ENCODE data around the gene RCL1. TPM values are rescaled to one million over a fixed set of nuclear protein-coding genes. Genes with fewer than 3 reads are reported as not detected.

Gene RCL1
- polyA plus RNA-seq, 3 donors, result 2.2 to 3.0 (median 3.0) TPM

GRCh38 chr9:4787876-4788275 lies 4.9 kb upstream of the RCL1 start:
- Mint-ChIP-seq H3K27ac (no peak overlapping the region), H3K36me3 (no peaks in the 10 kb centered on the region), H3K4me1 (peaks cover 6% of the 10 kb centered on the region), H3K27me3 (ENCODE audit: low read depth in 3 of 3) (peaks cover 26 to 27% (median 27%) of the 10 kb centered on the region in 3 donors), H3K9me3 (peaks cover 0 to 11% (median 0%) of the 10 kb centered on the region in 7 donors), H3K4me3 (no peak overlapping the region)
- DNase-seq, result no peak
- H3K27me3 ChIP-seq (ENCODE audit: control insufficient read depth in 2 of 2, insufficient read depth in 2 of 2, low read length in 2 of 2), result peaks cover 8 to 15% of the 10 kb centered on the region in 2 donors
- no peak overlapping the region for H2AFZ ChIP-seq (ENCODE audit: insufficient read depth, low read depth, low read length, poor library complexity, severe bottlenecking)
- H3K27ac ChIP-seq (ENCODE audit: low read depth in 1 of 2, low read length in 2 of 2), result no peak overlapping the region
- TF ChIP-seq CTCF (IDR thresholded peaks at IDR 0.05), result no peak
- H3K9me3 ChIP-seq (replicated peaks in 1 of 2; ENCODE audit: control insufficient read depth in 1 of 2, insufficient read depth in 1 of 2, low read length in 2 of 2), result no peaks in the 10 kb centered on the region
- intact Hi-C loops (cut with micrococcal nuclease), result no loop called here
- no peak overlapping the region for H3K9ac ChIP-seq (ENCODE audit: insufficient read depth, low read length, poor library complexity, severe bottlenecking)
- no peak overlapping the region for H3K4me3 ChIP-seq (replicated peaks in 1 of 3; ENCODE audit: low read depth in 2 of 3, low read length in 3 of 3)
- no peaks in the 10 kb centered on the region for H3K36me3 ChIP-seq (replicated peaks in 1 of 2; ENCODE audit: control insufficient read depth in 1 of 2, insufficient read depth in 2 of 2, low read length in 2 of 2)
- H3K4me2 ChIP-seq (replicated peaks; ENCODE audit: extremely low read depth, low read length, poor library complexity, severe bottlenecking), result no peak overlapping the region
- peaks cover 6 to 7% of the 10 kb centered on the region in 2 donors for H3K4me1 ChIP-seq (ENCODE audit: control insufficient read depth in 1 of 2, insufficient read depth in 2 of 2, low read length in 2 of 2)
- no peaks in the 10 kb centered on the region for H4K20me1 ChIP-seq (ENCODE audit: insufficient read depth, low read length)
- no peaks in the 10 kb centered on the region for H3K79me2 ChIP-seq (ENCODE audit: insufficient read depth, low read length)
- WGBS (ENCODE audit: insufficient coverage), result no CpG with 5 or more reads among the region's 1 CpG

- no peak overlapping the region for H3K27ac Mint-ChIP-seq
- Histone ChIP-seq H3K27ac (ENCODE audit: low read depth in 1 of 2, low read length in 2 of 2) (no peak overlapping the region), H3K4me1 (ENCODE audit: control insufficient read depth in 1 of 2, insufficient read depth in 2 of 2, low read length in 2 of 2) (peaks cover 11 to 14% of the 10 kb centered on the region in 2 donors), H3K9ac (ENCODE audit: insufficient read depth, low read length, poor library complexity, severe bottlenecking) (no peak overlapping the region), H3K9me3 (replicated peaks in 1 of 2; ENCODE audit: control insufficient read depth in 1 of 2, insufficient read depth in 1 of 2, low read length in 2 of 2) (no peaks in the 10 kb centered on the region), H4K20me1 (ENCODE audit: insufficient read depth, low read length) (no peaks in the 10 kb centered on the region), H3K79me2 (ENCODE audit: insufficient read depth, low read length) (peaks cover 4% of the 10 kb centered on the region), H2AFZ (ENCODE audit: insufficient read depth, low read depth, low read length, poor library complexity, severe bottlenecking) (no peak overlapping the region), H3K36me3 (replicated peaks in 1 of 2; ENCODE audit: control insufficient read depth in 1 of 2, insufficient read depth in 2 of 2, low read length in 2 of 2) (no peaks in the 10 kb centered on the region), H3K4me2 (replicated peaks; ENCODE audit: extremely low read depth, low read length, poor library complexity, severe bottlenecking) (no peak overlapping the region), H3K27me3 (ENCODE audit: control insufficient read depth in 2 of 2, insufficient read depth in 2 of 2, low read length in 2 of 2) (peaks cover 8 to 15% of the 10 kb centered on the region in 2 donors), H3K4me3 (replicated peaks in 1 of 3; ENCODE audit: low read depth in 2 of 3, low read length in 3 of 3) (no peak overlapping the region)
- H3K9me3 Mint-ChIP-seq, result peaks cover 0 to 11% (median 0%) of the 10 kb centered on the region in 7 donors
- no peaks in the 10 kb centered on the region for H3K36me3 Mint-ChIP-seq
- peaks cover 24 to 27% (median 26%) of the 10 kb centered on the region in 3 donors for H3K27me3 Mint-ChIP-seq (ENCODE audit: low read depth in 3 of 3)
- 100% methylated on average over 1 of the region's 6 CpGs for WGBS (ENCODE audit: insufficient coverage)
- intact Hi-C loops (cut with micrococcal nuclease), result no loop called here
- no peak for TF ChIP-seq CTCF (IDR thresholded peaks at IDR 0.05)
- DNase-seq, result no peak
- H3K4me1 Mint-ChIP-seq, result peaks cover 9% of the 10 kb centered on the region
- H3K4me3 Mint-ChIP-seq, result no peak overlapping the region
Measured at GRCh38 chr9:4788703-4789102, 4.0 kb upstream of the RCL1 start.
